Measurements from ENCODE around the gene KIF2A. TPM values are rescaled to one million over a fixed set of nuclear protein-coding genes. Genes with fewer than 3 reads are reported as not detected.

KIF2A gene
- total RNA-seq, 1 experiment from 2014 or later, result 86.1 TPM

GRCh38 chr5:62310426-62311143, 4.6 kb downstream of the KIF2A start:
- Histone ChIP-seq H4K8ac (replicated peaks; ENCODE audit: insufficient read length, low read depth, low read length) (no peak overlapping the region), H2BK15ac (ENCODE audit: low read depth, low read length) (no peak overlapping the region), H2BK12ac (ENCODE audit: insufficient read length, low read depth, low read length) (no peak overlapping the region), H2BK20ac (ENCODE audit: low read depth, low read length, poor library complexity, severe bottlenecking) (no peak overlapping the region), H3K4ac (ENCODE audit: low read depth, low read length) (no peak overlapping the region), H2AFZ (ENCODE audit: low read length) (no peak overlapping the region), H4K20me1 (ENCODE audit: control insufficient read depth, insufficient read depth, insufficient read length) (no peaks in the 10 kb centered on the region), H3K27me3 (ENCODE audit: insufficient read depth, low read length) (no peaks in the 10 kb centered on the region), H4K91ac (ENCODE audit: insufficient read length, low read depth, low read length) (no peak overlapping the region), H3K27ac (ENCODE audit: insufficient read length, low read depth, low read length) (no peak overlapping the region), H3T11ph (ENCODE audit: low read length) (no peak overlapping the region), H3K14ac (ENCODE audit: insufficient read depth, low read length) (no peak overlapping the region), H3K23ac (ENCODE audit: insufficient read length, low read depth, low read length) (no peak overlapping the region), H3K79me1 (ENCODE audit: insufficient read depth, low read depth, low read length, poor library complexity, severe bottlenecking) (peaks cover 8% of the 10 kb centered on the region), H3K23me2 (ENCODE audit: insufficient read length, low read depth, low read length, poor library complexity, severe bottlenecking) (peaks cover 3% of the 10 kb centered on the region), H3K4me2 (ENCODE audit: insufficient read depth, insufficient read length, low read length) (no peak overlapping the region), H3K79me2 (ENCODE audit: insufficient read depth, low read length) (peaks cover 60% of the 10 kb centered on the region), H2AK5ac (ENCODE audit: insufficient read length, low read length) (no peak overlapping the region), H3K4me1 (ENCODE audit: insufficient read depth, low read length) (no peaks in the 10 kb centered on the region), H3K56ac (ENCODE audit: insufficient read length, low read depth, low read length) (no peak overlapping the region), H3K9me3 (ENCODE audit: control insufficient read depth, low read depth, low read length) (no peaks in the 10 kb centered on the region), H3K9ac (ENCODE audit: extremely low read depth, insufficient read length, low read length) (no peak overlapping the region), H2BK5ac (ENCODE audit: insufficient read length, low read length) (no peak overlapping the region), H2BK120ac (ENCODE audit: low read depth, low read length, poor library complexity, severe bottlenecking) (no peak overlapping the region), H4K5ac (ENCODE audit: insufficient read length, low read depth, low read length) (no peak overlapping the region), H3K18ac (ENCODE audit: insufficient read length, low read depth, low read length) (no peak overlapping the region)
- Mint-ChIP-seq H3K9me3 (no peaks in the 10 kb centered on the region), H3K4me3 (no peak overlapping the region), H3K36me3 (ENCODE audit: insufficient read depth in 1 of 3, low read depth in 3 of 3) (peaks cover 5 to 16% (median 15%) of the 10 kb centered on the region in 3 experiments; a peak in 4 of 7 replicates), H3K27ac (peak overlapping the region in 1 of 3 experiments; percentile 46; a peak in 2 of 7 replicates), H3K27me3 (ENCODE audit: low read depth) (no peaks in the 10 kb centered on the region), H3K4me1 (peaks cover 34 to 36% of the 10 kb centered on the region in 2 experiments)
- DNase-seq, result no peak
- WGBS (ENCODE audit: extremely low coverage, insufficient read length, low lambda C conversion rate), result no CpG with 5 or more reads among the region's 5 CpGs
- no peak for TF ChIP-seq CTCF (conservative IDR thresholded peaks at IDR 0.05)

Data from H9 (cell line).